ENCODE results near the gene MUTYH. TPM values are rescaled to one million over a fixed set of nuclear protein-coding genes. Genes with fewer than 3 reads are reported as not detected.

The MUTYH gene
- polyA plus RNA-seq, 2 of the 4 experiments (the other 2 are of a cell fraction), result 9.0 to 12.4 TPM

GRCh38 chr1:45329445-45329844, 10.8 kb downstream of the MUTYH start:
- Histone ChIP-seq H3K4me2 (peak overlapping the region; percentile 36), H3K27ac (peak overlapping the region in 1 of 2 experiments; percentile 67; a peak in 4 of 6 replicates), H3K4me3 (no peak overlapping the region), H3K9me3 (no peaks in the 10 kb centered on the region), H3K4me1 (peaks cover 36% of the 10 kb centered on the region)
- ATAC-seq (peak; percentile 12 to 33; a peak in 3 of 6 replicates), FAIRE-seq (no peak), DNase-seq (ENCODE audit: low read depth in 1 of 2, low spot score in 1 of 2) (peak in 1 of 2 experiments; percentile 18)
- 53% methylated on average over 4 of the region's 4 CpGs for WGBS (ENCODE audit: missing lambda C conversion rate)
- ChIA-PET POLR2A (interaction anchor here (1.3 to 4.0 kb wide), 2 partner anchors 11 to 26 kb away, joined by 3 to 29 read pairs; partner anchors contain the start of genes MUTYH and TOE1), CTCF (interaction anchor here (1.0 kb wide), 1 partner anchor 29 kb away, joined by 3 read pairs; no protein-coding TSS in a partner anchor)
- TF ChIP-seq MYC (IDR thresholded peaks at IDR 0.05; ENCODE audit: borderline replicate concordance, low read length) (no peak), CTCF (IDR thresholded peaks at IDR 0.05) (no peak), RFX5 (IDR thresholded peaks at IDR 0.05) (no peak), RARB (CRISPR knock-in tag; IDR thresholded peaks at IDR 0.05) (no peak), ZC3H11A (IDR thresholded peaks at IDR 0.05) (no peak)

GRCh38 chr1:45328680-45329079, 11.6 kb downstream of the MUTYH start:
- Histone ChIP-seq H3K4me3 (no peak overlapping the region), H3K27ac (peak overlapping the region in 1 of 2 experiments; percentile 67; a peak in 1 of 6 replicates), H3K4me1 (peaks cover 36% of the 10 kb centered on the region), H3K9me3 (no peaks in the 10 kb centered on the region), H3K4me2 (peak overlapping the region; percentile 19; the same call in 1 of the 3 replicates)
- ATAC-seq (no peak), DNase-seq (ENCODE audit: low read depth in 1 of 2, low spot score in 1 of 2) (no peak), FAIRE-seq (no peak)
- WGBS (ENCODE audit: missing lambda C conversion rate), result 52% methylated on average over 4 of the region's 5 CpGs
- TF ChIP-seq HOXB13 (CRISPR knock-in tag; IDR thresholded peaks at IDR 0.05; ENCODE audit: low read depth), result no peak
- ChIA-PET POLR2A (interaction anchor here (1.3 to 4.0 kb wide), 2 partner anchors 12 to 25 kb away, joined by 3 to 29 read pairs; partner anchors contain the start of genes MUTYH and TOE1), CTCF (interaction anchor here (0.6 to 1.0 kb wide), 2 partner anchors 28 to 587 kb away, joined by 3 read pairs; no protein-coding TSS in a partner anchor)

GRCh38 chr1:45327644-45328515, 12.4 kb downstream of the MUTYH start:
- CTCF ChIA-PET, result no interaction called here
- peak; percentile 30 to 39; a peak in 3 of 6 replicates for ATAC-seq
- peak overlapping the region; percentile 93 for H3K4me2 ChIP-seq

More at GRCh38 chr1:45327644-45328515, 12.4 kb downstream of the MUTYH start:
- POLR2A ChIA-PET, result interaction anchor here (1.3 to 4.0 kb wide), 3 partner anchors 13 to 25 kb away, joined by 3 to 29 read pairs (median 7); partner anchors contain the start of genes MUTYH and TOE1
- H3K27ac ChIP-seq, result peak overlapping the region in 1 of 2 experiments; percentile 95; a peak in 2 of 6 replicates
- no peak for TF ChIP-seq USF2 (IDR thresholded peaks at IDR 0.05)
- TF ChIP-seq ZNF302 (CRISPR knock-in tag; IDR thresholded peaks at IDR 0.05), result no peak
- TF ChIP-seq NPAS2 (CRISPR knock-in tag; IDR thresholded peaks at IDR 0.05; ENCODE audit: borderline replicate concordance), result no peak
- TF ChIP-seq MAX (IDR thresholded peaks at IDR 0.05), result no peak
- no peak for TF ChIP-seq RNF2 (IDR thresholded peaks at IDR 0.05; ENCODE audit: borderline replicate concordance, low read depth)
- TF ChIP-seq PBX3 (IDR thresholded peaks at IDR 0.05), result no peak
- no peak for TF ChIP-seq FOXS1 (CRISPR knock-in tag; IDR thresholded peaks at IDR 0.05)
- no peak for TF ChIP-seq EP300 (IDR thresholded peaks at IDR 0.05)
- TF ChIP-seq PHF8 (IDR thresholded peaks at IDR 0.05; ENCODE audit: borderline replicate concordance, low read depth), result no peak
- no peak for TF ChIP-seq HES2 (IDR thresholded peaks at IDR 0.05)
- TF ChIP-seq HOXB13 (CRISPR knock-in tag; IDR thresholded peaks at IDR 0.05; ENCODE audit: low read depth), result no peak
- no peak for TF ChIP-seq HDAC2 (IDR thresholded peaks at IDR 0.05)
- no peak for TF ChIP-seq E2F6 (IDR thresholded peaks at IDR 0.05; ENCODE audit: borderline replicate concordance, low read depth)
- no peaks in the 10 kb centered on the region for H3K9me3 ChIP-seq
- DNase-seq (ENCODE audit: low read depth in 1 of 2, low spot score in 1 of 2) (no peak), FAIRE-seq (no peak)
- H3K4me1 ChIP-seq, result peaks cover 36% of the 10 kb centered on the region
- no peak overlapping the region for H3K4me3 ChIP-seq
- 73% methylated on average over 3 of the region's 19 CpGs for WGBS (ENCODE audit: missing lambda C conversion rate)

All from A549 (cell line).